Vagina (tissue), 2 donors: Measurements from ENCODE around the gene SGK1.

Experiments
- CTCF ChIP-seq, 3 experiments: fragments of 450-650 bp in 2 of 3; fragments of 200-600 bp in 1 of 3; sonication (generic) in 1 of 3; IDR thresholded peaks; one replicate each; pipeline ENCODE4 v1.5.1; 2017 to 2019; ENCODE audit warnings: antibody characterized with exemption in 3 of 3, mild to moderate bottlenecking in 2 of 3, moderate library complexity in 2 of 3
- POLR2A ChIP-seq, 2 donors: fragments of 450-650 bp; IDR thresholded peaks; one replicate each; pipeline ENCODE4 v1.6.1; 2017; ENCODE audit warnings: antibody characterized with exemption in 2 of 2, mild to moderate bottlenecking in 2 of 2, moderate library complexity in 2 of 2
- POLR2AphosphoS5 ChIP-seq, 2 donors: sonication (generic); formaldehyde crosslinking; IDR thresholded peaks; one replicate each; pipeline ENCODE4 v1.9.0; 2017; ENCODE audit warnings: antibody characterized with exemption in 2 of 2, mild to moderate bottlenecking in 2 of 2, low read depth in 1 of 2; ENCODE audit not compliant: insufficient read depth in 1 of 2

DNA sequence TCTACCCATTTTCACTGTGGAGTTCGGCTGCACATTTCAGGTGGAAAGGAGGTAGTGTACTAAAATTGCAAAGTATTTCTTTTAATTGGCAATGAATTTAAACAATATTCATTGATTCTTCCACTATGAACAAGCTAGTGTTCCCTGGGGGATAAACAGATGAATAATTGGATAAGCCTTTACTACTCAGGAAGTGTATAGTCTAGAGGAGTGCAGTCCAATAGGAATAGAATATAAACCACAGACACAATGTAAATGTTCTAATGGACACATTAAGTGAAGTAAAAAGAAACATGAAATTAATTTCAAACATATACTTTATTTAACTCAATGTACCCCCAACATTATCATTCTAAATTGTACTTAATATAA lies 28.7 kb downstream of the SGK1 start:
- no peak for TF ChIP-seq CTCF (IDR thresholded peaks at IDR 0.05)
- TF ChIP-seq POLR2A (IDR thresholded peaks at IDR 0.05), result no peak
- no peak for TF ChIP-seq POLR2AphosphoS5 (IDR thresholded peaks at IDR 0.05; ENCODE audit: insufficient read depth in 1 of 2, low read depth in 1 of 2)
